Gastroesophageal sphincter (tissue), 4 donors: Measurements from ENCODE around the gene PCID2. TPM values are rescaled to one million over a fixed set of nuclear protein-coding genes. Genes with fewer than 3 reads are reported as not detected.

Experiments
- ATAC-seq: fragments of 150-250 bp; one replicate; pipeline ENCODE4 v1.9.1; 2016; ENCODE audit warnings: mild to moderate bottlenecking, moderate library complexity
- H3K27ac ChIP-seq, 4 donors: fragments of 200-600 bp; sonication (generic) in 3 of 4; 1 replicate in 3 of 4; 2 replicates in 1 of 4; pipeline ENCODE4 v1.5.1; 2016 to 2019
- H3K27me3 ChIP-seq: fragments of 200-600 bp; sonication (generic); one replicate; pipeline ENCODE4 v1.5.1; 2019
- H3K36me3 ChIP-seq, 2 donors: fragments of 200-600 bp; sonication (generic); one replicate each; pipeline ENCODE4 v1.5.1; 2019; ENCODE audit warnings: control low read depth in 1 of 2
- H3K4me1 ChIP-seq, 3 donors: fragments of 200-600 bp; sonication (generic); 1 replicate in 2 of 3; 2 replicates in 1 of 3; pipeline ENCODE4 v1.5.1; 2016 to 2019; ENCODE audit warnings: control low read depth in 2 of 3
- H3K4me3 ChIP-seq, 2 donors: fragments of 200-600 bp; sonication (generic); one replicate each; pipeline ENCODE4 v1.5.1; 2019; ENCODE audit warnings: mild to moderate bottlenecking in 1 of 2, moderate library complexity in 1 of 2
- H3K9me3 ChIP-seq, 3 donors: fragments of 200-600 bp; sonication (generic); one replicate each; pipeline ENCODE4 v1.5.1; 2017 to 2019; ENCODE audit warnings: control low read depth in 2 of 3
- EP300 ChIP-seq: sonication (generic); formaldehyde crosslinking; IDR thresholded peaks from one replicate; pipeline ENCODE4 v1.6.1; 2017; ENCODE audit warnings: antibody characterized with exemption, mild to moderate bottlenecking
- POLR2A ChIP-seq, 2 donors: fragments of 450-650 bp; IDR thresholded peaks; one replicate each; pipeline ENCODE4 v1.6.1; 2017; ENCODE audit warnings: antibody characterized with exemption in 2 of 2, mild to moderate bottlenecking in 2 of 2, moderate library complexity in 1 of 2
- POLR2AphosphoS5 ChIP-seq: sonication (generic); formaldehyde crosslinking; IDR thresholded peaks from one replicate; pipeline ENCODE4 v1.6.1; 2017; ENCODE audit warnings: antibody characterized with exemption
- whole genome bisulfite sequencing, 2 donors: methylation state at CpG; one replicate each; pipeline ENCODE4 v1.1.5; 2018; ENCODE audit warnings: low coverage in 1 of 2; 5-methylcytosine and 5-hydroxymethylcytosine counted together
- total RNA-seq, 4 donors: library from RNA; depleted of rRNA; stranded (reverse); fragments of >200 nt; gene quantifications; one replicate each; pipeline ENCODE4 v1.1.0, GENCODE V29; 2016
- TF ChIP-seq, protein P1 (sequence below), 4 experiments: fragments of 200-600 bp in 2 of 4; fragments of 450-650 bp in 2 of 4; sonication (generic) in 1 of 4; IDR thresholded peaks; one replicate each; pipeline ENCODE4 v1.5.1; 2017 to 2019; ENCODE audit warnings: antibody characterized with exemption in 4 of 4, mild to moderate bottlenecking in 2 of 4, moderate library complexity in 2 of 4

The PCID2 gene
- total RNA-seq, 4 donors from 2014 or later: 43.7 to 76.0 (median 48.8) TPM

DNA sequence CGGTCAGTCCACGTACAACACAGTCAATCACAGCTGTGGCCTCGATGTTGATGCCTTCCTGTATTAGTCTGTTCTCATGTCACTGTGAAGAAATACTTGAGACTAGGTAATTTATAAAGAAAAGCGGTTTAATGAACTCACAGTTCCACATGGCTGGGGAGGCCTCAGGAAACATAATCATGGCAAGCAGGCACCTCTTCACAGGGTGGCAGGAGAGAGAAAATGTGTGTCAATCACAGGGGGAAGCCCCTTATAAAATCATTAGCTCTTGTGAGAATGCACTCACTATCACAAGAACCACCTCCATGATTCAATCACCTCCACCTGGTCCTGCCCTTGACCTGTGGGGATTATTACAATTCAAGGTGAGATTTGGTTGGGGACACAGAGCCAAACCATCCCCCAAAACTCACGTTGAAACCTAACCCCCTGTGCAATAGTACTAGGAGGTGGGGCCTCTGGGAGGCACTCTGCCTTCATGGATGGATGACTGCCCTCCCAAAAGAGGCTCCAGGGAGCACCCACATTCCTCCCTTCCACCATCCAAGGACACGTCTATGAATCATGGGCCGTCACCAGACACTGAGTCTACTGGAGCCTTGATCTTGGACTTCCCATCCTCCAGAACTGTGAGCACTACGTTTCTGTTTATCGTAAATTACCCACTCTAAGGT, 52.4 kb downstream of the PCID2 start:
- no peaks in the 10 kb centered on the region for H3K36me3 ChIP-seq
- no peak overlapping the region for H3K4me3 ChIP-seq
- TF ChIP-seq POLR2A (IDR thresholded peaks at IDR 0.05) (no peak), POLR2AphosphoS5 (no peak), EP300 (no peak)
- TF ChIP-seq, protein P1, sequence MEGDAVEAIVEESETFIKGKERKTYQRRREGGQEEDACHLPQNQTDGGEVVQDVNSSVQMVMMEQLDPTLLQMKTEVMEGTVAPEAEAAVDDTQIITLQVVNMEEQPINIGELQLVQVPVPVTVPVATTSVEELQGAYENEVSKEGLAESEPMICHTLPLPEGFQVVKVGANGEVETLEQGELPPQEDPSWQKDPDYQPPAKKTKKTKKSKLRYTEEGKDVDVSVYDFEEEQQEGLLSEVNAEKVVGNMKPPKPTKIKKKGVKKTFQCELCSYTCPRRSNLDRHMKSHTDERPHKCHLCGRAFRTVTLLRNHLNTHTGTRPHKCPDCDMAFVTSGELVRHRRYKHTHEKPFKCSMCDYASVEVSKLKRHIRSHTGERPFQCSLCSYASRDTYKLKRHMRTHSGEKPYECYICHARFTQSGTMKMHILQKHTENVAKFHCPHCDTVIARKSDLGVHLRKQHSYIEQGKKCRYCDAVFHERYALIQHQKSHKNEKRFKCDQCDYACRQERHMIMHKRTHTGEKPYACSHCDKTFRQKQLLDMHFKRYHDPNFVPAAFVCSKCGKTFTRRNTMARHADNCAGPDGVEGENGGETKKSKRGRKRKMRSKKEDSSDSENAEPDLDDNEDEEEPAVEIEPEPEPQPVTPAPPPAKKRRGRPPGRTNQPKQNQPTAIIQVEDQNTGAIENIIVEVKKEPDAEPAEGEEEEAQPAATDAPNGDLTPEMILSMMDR (IDR thresholded peaks at IDR 0.05): no peak
- H3K9me3 ChIP-seq: no peaks in the 10 kb centered on the region
- peaks cover 28% of the 10 kb centered on the region for H3K27me3 ChIP-seq
- WGBS, 2 donors: 79 to 84% methylated on average over 7 to 9 of the region's 9 CpGs
- no peak for ATAC-seq
- H3K27ac ChIP-seq: no peak overlapping the region
- H3K4me1 ChIP-seq: peaks cover 0 to 25% (median 7%) of the 10 kb centered on the region in 3 donors

DNA sequence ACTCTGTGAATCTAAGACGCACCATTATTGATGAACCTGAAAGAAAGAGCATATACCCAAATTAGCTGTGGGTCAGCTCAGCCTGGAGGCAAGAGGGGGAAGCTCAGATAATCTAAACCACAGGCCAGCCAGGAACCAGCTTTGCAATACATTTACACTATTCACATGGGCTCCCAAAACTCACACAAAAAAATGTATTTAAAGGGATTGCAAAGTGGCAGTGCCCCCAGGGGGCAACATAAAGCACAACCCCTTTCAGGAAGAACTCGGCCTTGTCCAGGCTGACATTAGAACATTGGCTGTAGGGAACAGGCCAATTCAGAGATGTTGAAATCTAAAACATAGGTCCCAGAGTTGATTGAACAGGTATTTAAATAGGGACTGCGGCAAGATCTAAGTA, 53.3 kb downstream of the PCID2 start:
- TF ChIP-seq EP300 (no peak), POLR2A (IDR thresholded peaks at IDR 0.05) (no peak), POLR2AphosphoS5 (no peak)
- TF ChIP-seq, protein P1 (IDR thresholded peaks at IDR 0.05): no peak
- peaks cover 19% of the 10 kb centered on the region for H3K27me3 ChIP-seq
- H3K4me1 ChIP-seq: peaks cover 0 to 25% (median 7%) of the 10 kb centered on the region in 3 donors
- H3K36me3 ChIP-seq: no peaks in the 10 kb centered on the region
- H3K4me3 ChIP-seq: no peak overlapping the region
- WGBS, 2 donors: 74 to 100% methylated on average over 1 to 3 of the region's 3 CpGs
- no peaks in the 10 kb centered on the region for H3K9me3 ChIP-seq
- no peak overlapping the region for H3K27ac ChIP-seq
- no peak for ATAC-seq

DNA sequence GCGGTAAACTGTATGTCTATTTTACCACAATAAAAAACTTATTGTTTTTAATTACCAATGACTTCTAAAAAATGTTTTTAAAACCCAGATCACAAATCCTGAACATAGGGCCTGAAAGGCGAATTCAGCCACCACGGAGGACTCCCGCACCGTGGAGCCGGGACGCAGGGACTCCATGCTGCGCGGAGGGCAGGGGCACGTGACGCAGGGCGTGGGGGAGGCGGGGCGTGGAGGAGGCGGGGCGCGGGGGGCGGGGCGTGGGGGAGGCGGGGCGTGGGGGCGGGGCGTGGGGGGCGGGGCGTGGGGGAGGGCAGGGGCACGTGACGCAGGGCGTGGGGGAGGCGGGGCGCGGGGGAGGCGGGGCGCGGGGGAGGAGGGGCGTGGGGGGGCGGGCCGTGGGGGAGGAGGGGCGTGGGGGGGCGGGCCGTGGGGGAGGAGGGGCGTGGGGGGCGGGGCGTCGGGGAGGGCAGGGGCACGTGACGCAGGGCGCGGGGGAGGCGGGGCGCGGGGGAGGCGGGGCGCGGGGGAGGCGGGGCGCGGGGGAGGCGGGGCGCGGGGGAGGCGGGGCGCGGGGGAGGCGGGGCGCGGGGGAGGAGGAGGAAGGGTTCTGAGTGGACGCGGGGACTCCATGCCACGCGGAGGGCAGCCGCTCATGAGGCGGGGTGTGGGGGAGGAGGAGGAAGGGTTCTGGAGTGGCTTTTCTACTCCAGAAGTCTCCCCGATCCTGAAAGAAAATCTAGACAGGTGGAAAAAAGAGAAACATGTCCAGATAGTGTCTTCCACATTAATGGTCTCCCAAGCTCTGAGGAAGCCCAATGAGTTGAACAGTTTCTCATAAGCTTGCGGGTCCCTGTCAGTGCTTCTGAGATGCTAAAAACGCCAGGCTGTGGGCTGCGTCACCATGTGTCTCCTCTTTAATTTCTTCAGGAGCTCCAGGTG, 54.4 kb downstream of the PCID2 start:
- peak overlapping the region; percentile 28 to 44 for H3K4me3 ChIP-seq
- TF ChIP-seq, protein P1 (IDR thresholded peaks at IDR 0.05): no peak
- TF ChIP-seq POLR2AphosphoS5: peak; percentile 91
- no peak for TF ChIP-seq EP300
- peak; percentile 31 to 55 for TF ChIP-seq POLR2A (IDR thresholded peaks at IDR 0.05)
- H3K27me3 ChIP-seq: peaks cover 9% of the 10 kb centered on the region
- no peaks in the 10 kb centered on the region for H3K9me3 ChIP-seq
- peaks cover 0 to 25% (median 7%) of the 10 kb centered on the region in 3 donors for H3K4me1 ChIP-seq
- H3K27ac ChIP-seq: peak overlapping the region; percentile 17 to 83 (median 82)
- no peaks in the 10 kb centered on the region for H3K36me3 ChIP-seq
- WGBS, 2 donors: 7% methylated on average over 10 of the region's 76 CpGs; no CpG with 5 or more reads in 1 of the 2 donors
- ATAC-seq: peak; percentile 77

DNA sequence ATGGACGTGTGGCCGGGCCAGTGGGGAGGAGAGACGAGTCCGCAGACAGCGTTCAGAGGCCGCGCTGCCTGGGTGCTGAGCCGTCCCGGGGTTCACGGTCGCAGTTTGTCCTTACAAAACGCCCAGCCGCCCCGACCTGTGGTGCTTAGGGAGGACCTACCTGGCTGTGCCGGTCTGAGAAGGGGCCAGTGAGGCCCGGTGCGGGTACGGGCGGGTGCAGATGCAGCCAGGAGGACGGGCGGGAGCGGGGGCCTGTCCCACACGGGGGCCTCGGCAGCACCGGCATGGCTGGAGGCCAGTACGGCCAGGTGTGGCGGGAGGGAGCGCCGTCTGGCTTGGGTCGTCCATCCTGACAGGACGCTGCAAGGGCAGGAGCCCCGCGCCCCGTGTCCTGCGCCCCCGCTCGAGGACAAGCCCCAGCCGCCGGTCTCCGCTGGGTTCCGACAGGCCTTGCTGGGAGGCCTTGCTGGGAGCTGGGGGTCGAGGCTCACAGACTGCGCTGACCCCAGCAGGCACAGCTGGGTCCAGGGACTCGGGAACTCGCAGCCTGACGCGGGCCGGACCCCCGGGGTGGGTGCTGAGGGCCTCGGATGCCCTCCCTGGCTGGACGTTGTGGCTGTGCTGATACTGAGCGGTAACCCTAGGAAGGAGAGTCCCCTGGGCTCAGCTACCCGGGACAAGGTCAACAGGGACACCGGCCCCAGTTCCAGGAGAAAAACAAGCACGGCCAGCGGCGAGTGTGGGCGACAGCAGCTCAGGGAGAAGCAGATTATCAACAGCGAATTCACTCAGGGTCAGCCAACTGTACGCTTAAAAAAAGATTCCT, 55.3 kb downstream of the PCID2 start:
- peak; percentile 35 for ATAC-seq
- 9 to 29% methylated on average over 12 to 16 of the region's 60 CpGs for WGBS, 2 donors
- Histone ChIP-seq H3K36me3 (no peaks in the 10 kb centered on the region), H3K9me3 (no peaks in the 10 kb centered on the region), H3K4me3 (peak overlapping the region; percentile 16 to 44), H3K27ac (peak overlapping the region; percentile 17 to 83 (median 80)), H3K27me3 (no peaks in the 10 kb centered on the region), H3K4me1 (peaks cover 0 to 25% (median 7%) of the 10 kb centered on the region in 3 donors)
- TF ChIP-seq, protein P1 (IDR thresholded peaks at IDR 0.05): no peak
- TF ChIP-seq EP300 (no peak), POLR2AphosphoS5 (no peak), POLR2A (IDR thresholded peaks at IDR 0.05) (no peak)
